Neuronal stem cell (in vitro differentiated cells): ENCODE results near the gene CDK5R1.

Experiments used
- DNase-seq: peaks from one replicate; pipeline ENCODE4 v3.0.0-alpha.2; 2013; ENCODE audit warnings: low spot score
- H2AFZ ChIP-seq: one replicate; pipeline ENCODE4 v1.6.1; 2013; ENCODE audit warnings: mild to moderate bottlenecking, low read length, inconsistent platforms
- H2AK5ac ChIP-seq: 2 replicates; pipeline ENCODE4 v1.6.1; 2013; ENCODE audit warnings: low read depth, mild to moderate bottlenecking, inconsistent platforms, low read length, moderate library complexity, mixed read lengths
- H2BK120ac ChIP-seq: 2 replicates; pipeline ENCODE4 v1.6.1; 2013; ENCODE audit warnings: low read depth, mild to moderate bottlenecking, inconsistent platforms, low read length, moderate library complexity, mixed read lengths
- H2BK12ac ChIP-seq: one replicate; pipeline ENCODE4 v1.6.1; 2013; ENCODE audit warnings: low read length, inconsistent platforms
- H2BK15ac ChIP-seq: 2 replicates; pipeline ENCODE4 v1.6.1; 2013; ENCODE audit warnings: mild to moderate bottlenecking, low read length, inconsistent platforms, mixed read lengths
- H2BK5ac ChIP-seq: one replicate; pipeline ENCODE4 v1.6.1; 2013; ENCODE audit warnings: inconsistent platforms, mild to moderate bottlenecking, low read length, moderate library complexity
- H3K14ac ChIP-seq: one replicate; pipeline ENCODE4 v1.6.1; 2013; ENCODE audit warnings: low read length, inconsistent platforms
- H3K18ac ChIP-seq: 2 replicates; pipeline ENCODE4 v1.6.1; 2013; ENCODE audit warnings: low read length, inconsistent platforms
- H3K23ac ChIP-seq: 2 replicates; pipeline ENCODE4 v1.6.1; 2013; ENCODE audit warnings: low read depth, mild to moderate bottlenecking, mixed read lengths, low read length, inconsistent platforms; ENCODE audit not compliant: poor library complexity
- H3K27ac ChIP-seq: replicated peaks from 3 replicates; pipeline ENCODE4 v1.5.1; 2013; ENCODE audit warnings: low read length, inconsistent platforms
- H3K27me3 ChIP-seq, 3 experiments: 2 replicates each; pipeline ENCODE4 v1.6.1; 2013; ENCODE audit warnings: low read length in 3 of 3, mild to moderate bottlenecking in 2 of 3, inconsistent platforms in 1 of 3, low read depth in 1 of 3, mixed read lengths in 1 of 3, moderate library complexity in 1 of 3; ENCODE audit not compliant: control insufficient read depth in 3 of 3, insufficient read depth in 3 of 3
- H3K36me3 ChIP-seq, 2 donors: replicated peaks in 1 of 2; 2 replicates each; pipeline ENCODE4 v1.6.1; 2013; ENCODE audit warnings: low read length in 2 of 2; ENCODE audit not compliant: control insufficient read depth in 2 of 2, insufficient read depth in 2 of 2
- H3K4ac ChIP-seq: 2 replicates; pipeline ENCODE4 v1.6.1; 2013; ENCODE audit warnings: inconsistent platforms, mild to moderate bottlenecking, low read length, moderate library complexity
- H3K4me1 ChIP-seq, 2 donors: 1 replicate in 1 of 2; 2 replicates in 1 of 2; pipeline ENCODE4 v1.6.1; 2013; ENCODE audit warnings: low read length in 2 of 2, low read depth in 1 of 2; ENCODE audit not compliant: control insufficient read depth in 2 of 2, insufficient read depth in 1 of 2
- H3K4me2 ChIP-seq: one replicate; pipeline ENCODE4 v1.6.1; 2013; ENCODE audit warnings: mild to moderate bottlenecking, low read length, inconsistent platforms; ENCODE audit not compliant: insufficient read depth, poor library complexity, severe bottlenecking
- H3K4me3 ChIP-seq, 2 donors: 2 replicates each; pipeline ENCODE4 v1.5.1; 2013; ENCODE audit warnings: low read length in 2 of 2, mild to moderate bottlenecking in 2 of 2, inconsistent platforms in 1 of 2, moderate library complexity in 1 of 2
- H3K79me1 ChIP-seq: one replicate; pipeline ENCODE4 v1.6.1; 2013; ENCODE audit warnings: low read depth, mild to moderate bottlenecking, inconsistent platforms, low read length, moderate library complexity
- H3K9ac ChIP-seq: one replicate; pipeline ENCODE4 v1.6.1; 2013; ENCODE audit warnings: mild to moderate bottlenecking, low read depth, low read length, inconsistent platforms; ENCODE audit not compliant: poor library complexity
- H3K9me3 ChIP-seq, 2 donors: replicated peaks in 1 of 2; 2 replicates each; pipeline versions ENCODE3 to v1.6.1; 2013; ENCODE audit warnings: low read length in 2 of 2, mild to moderate bottlenecking in 2 of 2, inconsistent platforms in 1 of 2, low read depth in 1 of 2, mixed read lengths in 1 of 2, moderate library complexity in 1 of 2; ENCODE audit not compliant: control insufficient read depth in 2 of 2, insufficient read depth in 1 of 2
- H4K8ac ChIP-seq: one replicate; pipeline ENCODE4 v1.6.1; 2013; ENCODE audit warnings: low read depth, mild to moderate bottlenecking, inconsistent platforms, low read length, moderate library complexity
- H4K91ac ChIP-seq: one replicate; pipeline ENCODE4 v1.6.1; 2013; ENCODE audit warnings: low read length, low read depth, mild to moderate bottlenecking, inconsistent platforms; ENCODE audit not compliant: poor library complexity
- whole genome bisulfite sequencing, 2 donors: extraction: QIAGEN DNeasy Blood & Tissue Kit; methylation state at CpG; one replicate each; pipeline ENCODE4 v1.1.7; 2013; ENCODE audit warnings: missing lambda C conversion rate in 2 of 2, mixed read lengths in 1 of 2; ENCODE audit not compliant: insufficient read length in 2 of 2, insufficient replicate concordance in 1 of 2; ENCODE audit errors: extremely low coverage in 2 of 2; 5-methylcytosine and 5-hydroxymethylcytosine counted together

Gene CDK5R1

DNA sequence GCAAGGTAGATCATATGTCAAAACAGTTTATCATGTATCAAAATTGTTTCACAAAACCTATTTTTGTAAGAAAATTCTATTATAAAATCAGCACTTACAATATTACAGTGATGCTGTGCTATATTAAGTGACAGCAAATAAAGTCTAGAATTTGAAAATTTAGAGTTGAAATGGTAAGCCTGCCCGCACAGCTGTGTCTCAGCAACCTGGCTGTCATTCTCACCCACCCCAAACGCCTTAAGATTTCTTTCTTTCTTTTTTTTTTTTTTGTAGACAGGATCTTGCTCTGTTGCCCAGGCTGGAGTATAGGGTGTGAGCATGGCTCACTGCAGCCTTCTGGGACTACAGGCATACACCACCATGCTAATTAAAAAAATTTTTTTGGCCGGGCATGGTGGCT, 26.8 kb downstream of the CDK5R1 start:
- H3K36me3 ChIP-seq: no peaks in the 10 kb centered on the region
- H3K9me3 ChIP-seq: no peaks in the 10 kb centered on the region
- H3K4me3 ChIP-seq: no peak overlapping the region
- H3K14ac ChIP-seq: no peak overlapping the region
- H3K27me3 ChIP-seq: no peaks in the 10 kb centered on the region
- H3K9ac ChIP-seq: no peak overlapping the region
- WGBS, 2 donors: no CpG with 5 or more reads among the region's 3 CpGs
- H3K4me1 ChIP-seq: peaks cover 17 to 40% of the 10 kb centered on the region in 2 donors
- H2BK15ac ChIP-seq: no peak overlapping the region
- no peak overlapping the region for H4K91ac ChIP-seq
- H2BK12ac ChIP-seq: no peak overlapping the region
- no peak overlapping the region for H3K23ac ChIP-seq
- DNase-seq: no peak
- no peak overlapping the region for H2BK5ac ChIP-seq
- no peak overlapping the region for H3K4me2 ChIP-seq
- no peak overlapping the region for H2AK5ac ChIP-seq
- H3K4ac ChIP-seq: no peak overlapping the region
- no peak overlapping the region for H4K8ac ChIP-seq
- H2AFZ ChIP-seq: no peak overlapping the region
- H3K79me1 ChIP-seq: no peaks in the 10 kb centered on the region
- no peak overlapping the region for H3K18ac ChIP-seq
- no peak overlapping the region for H2BK120ac ChIP-seq
- no peak overlapping the region for H3K27ac ChIP-seq

- Histone ChIP-seq H3K23ac (no peak overlapping the region), H3K4me2 (no peak overlapping the region), H4K8ac (no peak overlapping the region), H3K4me1 (peaks cover 22 to 46% of the 10 kb centered on the region in 2 donors), H3K79me1 (no peaks in the 10 kb centered on the region), H2BK12ac (no peak overlapping the region), H4K91ac (no peak overlapping the region), H2BK15ac (no peak overlapping the region), H3K9me3 (no peaks in the 10 kb centered on the region), H3K27me3 (no peaks in the 10 kb centered on the region), H3K36me3 (no peaks in the 10 kb centered on the region), H3K27ac (no peak overlapping the region), H3K18ac (no peak overlapping the region), H2AK5ac (no peak overlapping the region), H3K4me3 (no peak overlapping the region), H2BK120ac (no peak overlapping the region), H3K14ac (no peak overlapping the region), H3K9ac (no peak overlapping the region), H2BK5ac (no peak overlapping the region), H2AFZ (no peak overlapping the region), H3K4ac (no peak overlapping the region)
- WGBS, 2 donors: no CpG with 5 or more reads among the region's 4 CpGs
- DNase-seq: no peak
These were observed 27.8 kb downstream of the CDK5R1 start for GRCh38 chr17:32514606-32515005.

DNA sequence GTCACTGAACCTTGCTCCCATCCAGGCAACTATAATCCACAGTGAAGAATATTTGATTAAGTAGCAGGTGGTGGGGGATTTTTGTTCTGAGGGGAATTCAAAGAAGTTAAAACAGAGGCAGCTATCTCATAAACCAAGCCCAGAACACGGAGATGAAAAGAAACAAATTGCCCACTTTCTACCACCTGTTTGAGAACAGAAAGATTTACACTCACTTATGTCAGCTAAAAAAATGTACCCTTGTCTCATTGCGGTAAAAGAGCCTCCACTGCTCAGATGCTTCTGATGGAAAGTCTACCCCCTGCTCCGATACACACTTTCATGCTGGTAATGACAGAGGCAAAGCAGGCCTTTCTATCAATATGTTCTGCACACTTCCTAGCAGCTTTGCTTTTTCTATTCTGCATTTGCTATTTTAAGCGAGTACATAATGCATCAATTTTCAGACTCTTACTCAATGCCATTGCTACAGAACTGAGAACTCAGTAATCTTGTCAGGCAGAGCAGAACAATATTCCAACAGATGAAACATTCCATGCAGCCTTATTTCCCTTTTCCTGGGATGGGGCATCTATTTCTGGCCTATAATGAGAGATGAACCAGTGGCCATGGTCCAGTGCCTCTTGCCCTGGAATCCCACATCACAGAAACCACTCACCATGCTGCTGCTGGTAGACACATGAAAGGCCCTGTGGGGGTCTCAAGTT, 29.0 kb downstream of the CDK5R1 start:
- H2BK12ac ChIP-seq: no peak overlapping the region
- no CpG with 5 or more reads among the region's 4 CpGs for WGBS, 2 donors
- no peak overlapping the region for H2BK15ac ChIP-seq
- H3K27ac ChIP-seq: no peak overlapping the region
- peaks cover 30 to 47% of the 10 kb centered on the region in 2 donors for H3K4me1 ChIP-seq
- no peaks in the 10 kb centered on the region for H3K36me3 ChIP-seq
- no peak overlapping the region for H4K8ac ChIP-seq
- H3K4ac ChIP-seq: no peak overlapping the region
- H3K23ac ChIP-seq: no peak overlapping the region
- no peak overlapping the region for H3K18ac ChIP-seq
- no peaks in the 10 kb centered on the region for H3K27me3 ChIP-seq
- H3K4me2 ChIP-seq: no peak overlapping the region
- H3K9me3 ChIP-seq: no peaks in the 10 kb centered on the region
- H4K91ac ChIP-seq: no peak overlapping the region
- no peak overlapping the region for H3K14ac ChIP-seq
- no peak overlapping the region for H3K4me3 ChIP-seq
- no peaks in the 10 kb centered on the region for H3K79me1 ChIP-seq
- H2BK120ac ChIP-seq: no peak overlapping the region
- H2BK5ac ChIP-seq: no peak overlapping the region
- no peak for DNase-seq
- no peak overlapping the region for H2AK5ac ChIP-seq
- peak overlapping the region; percentile 0 for H2AFZ ChIP-seq
- no peak overlapping the region for H3K9ac ChIP-seq

GRCh38 chr17:32516450-32516849, 29.7 kb downstream of the CDK5R1 start:
- Histone ChIP-seq H3K9me3 (no peaks in the 10 kb centered on the region), H3K79me1 (no peaks in the 10 kb centered on the region), H3K36me3 (no peaks in the 10 kb centered on the region), H3K4me2 (no peak overlapping the region), H4K8ac (no peak overlapping the region), H2BK120ac (no peak overlapping the region), H3K23ac (no peak overlapping the region), H2BK12ac (no peak overlapping the region), H2AK5ac (no peak overlapping the region), H3K4me3 (no peak overlapping the region), H3K14ac (no peak overlapping the region), H3K4me1 (peaks cover 34 to 51% of the 10 kb centered on the region in 2 donors), H3K27me3 (no peaks in the 10 kb centered on the region), H4K91ac (no peak overlapping the region), H3K18ac (no peak overlapping the region), H3K9ac (no peak overlapping the region), H2BK5ac (no peak overlapping the region), H2BK15ac (no peak overlapping the region), H3K4ac (no peak overlapping the region), H3K27ac (no peak overlapping the region), H2AFZ (peak overlapping the region; percentile 0)
- no CpG with 5 or more reads among the region's 2 CpGs for WGBS, 2 donors
- no peak for DNase-seq
